ENCODE data around the gene NT5C1A.

The NT5C1A gene

GRCh38 chr1:39671793-39672550 lies at the start of gene NT5C1A:
Gene NT5C1A (minus strand): TSS chr1:39672107. CDS start chr1:39672038, 69 bp downstream.
- DNase-seq, result peak; percentile 14

DNA sequence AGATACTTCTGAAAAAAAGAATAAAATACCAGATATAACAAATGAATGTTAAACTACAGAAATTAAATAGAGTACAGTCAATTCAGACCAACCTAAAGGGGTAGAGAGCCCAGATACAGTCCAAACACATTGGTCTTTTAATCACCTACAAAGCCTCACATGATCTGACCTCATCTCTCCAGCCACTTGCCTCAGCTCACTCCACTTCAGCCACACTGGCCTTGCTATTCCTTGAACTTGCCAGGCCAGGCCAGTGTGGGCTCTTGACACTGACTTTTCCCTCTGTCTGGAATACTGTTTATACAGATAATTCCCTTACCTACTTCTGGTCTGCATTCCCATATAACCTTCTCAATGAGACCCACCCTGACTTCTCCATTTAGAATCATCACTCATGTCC lies 49.8 kb upstream of the NT5C1A start:
- no peak for DNase-seq

- peak; percentile 84 for DNase-seq
These were observed 48.4 kb upstream of the NT5C1A start for GRCh38 chr1:39720094-39720999.

DNA sequence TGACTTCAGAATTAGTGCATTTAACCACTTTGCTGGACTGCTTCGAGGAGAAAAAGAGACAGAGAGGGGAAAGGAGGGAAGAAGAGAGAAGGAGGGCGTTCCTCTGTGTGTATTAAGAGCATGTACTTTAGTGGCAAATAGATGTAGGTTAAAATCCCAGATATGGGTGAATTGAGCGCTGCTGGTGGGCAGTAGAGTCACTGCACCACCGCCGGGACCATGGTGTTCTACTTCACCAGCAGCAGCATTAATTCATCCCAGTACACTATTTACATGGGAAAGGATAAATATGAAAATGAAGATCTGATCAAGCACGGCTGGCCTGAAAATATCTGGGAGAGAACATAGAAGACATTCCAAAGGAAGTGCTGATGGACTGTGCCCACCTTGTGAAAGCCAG lies 45.9 kb upstream of the NT5C1A start:
- no peak for DNase-seq

GRCh38 chr1:39713557-39713956 lies 41.6 kb upstream of the NT5C1A start:
- no peak for DNase-seq

DNA sequence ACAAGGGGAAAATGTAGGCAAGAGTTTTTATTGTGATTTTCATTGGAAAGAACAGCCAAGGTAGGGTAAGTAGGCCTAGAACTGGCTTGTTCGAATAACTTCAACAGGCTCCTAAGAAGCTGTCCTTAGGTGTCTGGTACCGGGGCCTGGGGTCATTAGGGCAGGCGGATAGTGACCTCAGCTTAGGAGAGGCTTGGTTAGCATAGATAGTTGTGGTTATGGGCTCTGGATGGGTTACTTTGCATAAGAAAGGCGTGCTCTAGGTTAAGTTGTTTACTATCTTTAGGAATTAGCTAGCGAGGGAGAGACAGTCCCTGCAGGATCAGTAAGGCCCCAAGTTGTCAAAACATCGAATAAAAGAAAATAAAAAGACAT lies 40.0 kb upstream of the NT5C1A start:
- DNase-seq, result no peak

- DNase-seq, result no peak
These were observed 39.4 kb upstream of the NT5C1A start for GRCh38 chr1:39711104-39711965.

GRCh38 chr1:39707506-39707905 lies 35.6 kb upstream of the NT5C1A start:
- no peak for DNase-seq

DNA sequence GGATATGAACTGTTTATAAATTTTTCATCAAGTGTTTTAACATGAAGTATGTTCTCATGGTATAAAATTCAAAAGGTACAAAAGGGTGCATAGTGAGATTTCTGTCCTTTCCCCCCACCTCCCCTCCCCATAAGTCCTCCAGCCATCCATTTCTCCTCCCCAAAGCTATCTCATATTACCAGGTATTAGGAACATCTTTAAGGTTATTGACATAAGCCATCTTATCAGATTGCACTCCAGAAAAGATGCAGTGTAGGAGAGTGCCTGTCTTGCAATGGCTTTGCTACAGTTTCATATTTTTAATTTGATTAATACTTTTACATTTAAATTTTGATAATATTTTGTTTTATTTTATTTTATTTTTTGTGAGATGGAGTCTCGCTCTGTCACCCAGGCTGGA lies 32.9 kb upstream of the NT5C1A start:
- DNase-seq, result no peak

- DNase-seq, result no peak
These were observed 29.1 kb upstream of the NT5C1A start for GRCh38 chr1:39701049-39701439.

DNA sequence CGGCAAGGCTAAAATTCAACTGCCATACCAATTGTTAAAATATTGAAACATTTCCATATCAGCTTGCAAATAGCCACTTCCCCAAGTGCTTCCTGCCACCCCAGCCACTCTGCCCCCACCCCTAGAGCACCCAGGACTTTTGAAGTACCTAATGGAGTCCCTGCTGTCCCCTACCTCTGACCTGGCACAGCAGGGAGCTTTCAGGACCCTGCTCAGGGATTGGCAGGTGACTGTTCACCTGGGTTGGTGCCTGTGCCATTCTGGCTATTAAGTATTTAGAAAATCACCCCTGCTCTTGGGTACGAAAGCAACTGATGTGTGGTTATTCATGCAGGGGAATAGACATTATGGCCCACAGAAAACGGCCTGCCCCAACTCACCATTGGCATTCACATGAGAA lies 28.4 kb upstream of the NT5C1A start:
- no peak for DNase-seq

DNA sequence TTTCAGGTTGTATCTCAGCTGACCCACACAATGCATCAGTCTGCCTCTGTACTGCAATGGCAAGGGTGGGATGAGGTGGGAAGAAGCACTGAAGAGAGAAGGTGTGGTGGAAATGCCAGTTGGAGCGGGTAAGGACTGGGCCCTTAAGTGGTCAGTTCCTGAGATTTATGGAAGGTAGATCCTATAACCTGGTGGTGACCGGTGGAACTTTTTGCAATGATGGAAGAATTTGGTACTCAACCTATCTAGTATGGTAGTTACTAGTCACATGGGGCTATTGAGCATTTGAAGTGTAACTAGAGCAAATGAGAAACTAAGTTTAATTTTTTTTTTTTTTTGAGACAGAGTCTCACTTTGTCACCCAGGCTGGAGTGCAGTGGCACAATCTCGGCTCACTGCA lies 27.5 kb upstream of the NT5C1A start:
- DNase-seq, result no peak

GRCh38 chr1:39698568-39698967 lies 26.7 kb upstream of the NT5C1A start:
- DNase-seq, result no peak

- no peak for DNase-seq
These were observed 24.5 kb upstream of the NT5C1A start for GRCh38 chr1:39696448-39696847.

- DNase-seq, result no peak
These were observed 23.1 kb upstream of the NT5C1A start for GRCh38 chr1:39695016-39695415.

GRCh38 chr1:39694026-39694425 lies 22.1 kb upstream of the NT5C1A start:
- DNase-seq, result no peak

- DNase-seq, result peak; percentile 52
These were observed 20.5 kb upstream of the NT5C1A start for GRCh38 chr1:39692152-39693074.

- DNase-seq, result peak; percentile 92
These were observed 19.7 kb upstream of the NT5C1A start, which contains the start of gene HPCAL4 for GRCh38 chr1:39691383-39692151. Gene HPCAL4 (minus strand): TSS chr1:39691433. CDS start chr1:39684603, 6,830 bp downstream.

GRCh38 chr1:39690794-39691382 lies 19.0 kb upstream of the NT5C1A start:
- no peak for DNase-seq

DNA sequence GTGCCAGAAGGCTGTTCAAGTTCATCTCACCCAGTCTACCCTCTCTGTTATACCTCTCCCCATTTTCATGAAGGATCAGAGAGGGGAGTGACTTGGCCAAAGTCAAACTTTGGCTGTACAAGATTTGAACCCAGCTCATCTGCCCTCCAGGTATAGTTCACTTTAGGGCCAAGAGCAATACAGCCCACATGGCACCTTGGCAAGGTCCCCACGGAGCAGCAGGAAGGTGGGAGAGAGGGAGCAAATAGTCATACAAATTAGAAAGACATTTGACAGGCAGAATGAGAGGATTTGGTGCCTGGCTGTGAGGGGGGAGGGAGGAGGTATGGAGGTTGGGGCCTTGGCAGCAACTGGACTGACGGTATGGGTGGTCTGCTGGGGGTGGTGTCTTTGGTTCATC lies 18.3 kb upstream of the NT5C1A start:
- DNase-seq, result no peak

- DNase-seq, result no peak
These were observed 17.7 kb upstream of the NT5C1A start for GRCh38 chr1:39689635-39690034.

Data from NCI-H146 (cell line).